ENCODE results near the gene YOD1. TPM values are rescaled to one million over a fixed set of nuclear protein-coding genes. Genes with fewer than 3 reads are reported as not detected.
"Not testable (repeated sequence)": the region's sequence is repeated elsewhere in the genome, so short reads cannot be mapped to it uniquely, and the experiment has no call there.

YOD1 gene
- total RNA-seq, 2 donors from 2014 or later, result 3.5 to 4.7 TPM

- no peak for DNase-seq (ENCODE audit: low spot score)
- Histone ChIP-seq H3K4me3 (no peak overlapping the region), H3K27me3 (no peaks in the 10 kb centered on the region), H3K36me3 (peaks cover 12% of the 10 kb centered on the region), H3K9me3 (no peaks in the 10 kb centered on the region), H3K27ac (no peak overlapping the region), H3K4me1 (peaks cover 0 to 67% of the 10 kb centered on the region in 2 donors)
- TF ChIP-seq CTCF (IDR thresholded peaks at IDR 0.05), result no peak
These were observed 3.5 kb downstream of the YOD1 start for GRCh38 chr1:207047505-207047904.

GRCh38 chr1:207045453-207045852, 5.6 kb downstream of the YOD1 start:
- TF ChIP-seq CTCF (IDR thresholded peaks at IDR 0.05), result no peak
- Histone ChIP-seq H3K4me3 (no peak overlapping the region), H3K4me1 (peaks cover 0 to 52% of the 10 kb centered on the region in 2 donors), H3K9me3 (no peaks in the 10 kb centered on the region), H3K36me3 (peaks cover 12% of the 10 kb centered on the region), H3K27me3 (no peaks in the 10 kb centered on the region), H3K27ac (no peak overlapping the region)
- DNase-seq (ENCODE audit: low spot score), result no peak

GRCh38 chr1:207041397-207041796, 9.6 kb downstream of the YOD1 start:
- not testable (repeated sequence) for H3K4me3 ChIP-seq; H3K27ac ChIP-seq; H3K27me3 ChIP-seq; H3K36me3 ChIP-seq; H3K9me3 ChIP-seq; DNase-seq (ENCODE audit: low spot score)
- peaks cover 0 to 19% of the 10 kb centered on the region in 2 donors for H3K4me1 ChIP-seq

GRCh38 chr1:207040181-207040533, 10.9 kb downstream of the YOD1 start:
- H3K27ac ChIP-seq, result peak overlapping the region in 1 of 2 donors; percentile 27
- H3K36me3 ChIP-seq, result no peaks in the 10 kb centered on the region
- TF ChIP-seq CTCF (IDR thresholded peaks at IDR 0.05), result no peak

GRCh38 chr1:207039380-207040180, 11.4 kb downstream of the YOD1 start:
- H3K4me3 ChIP-seq, result no peak overlapping the region
- H3K36me3 ChIP-seq, result no peaks in the 10 kb centered on the region
- peaks cover 0 to under 1% of the 10 kb centered on the region in 2 donors for H3K4me1 ChIP-seq
- no peak for TF ChIP-seq CTCF (IDR thresholded peaks at IDR 0.05)
- H3K27ac ChIP-seq, result peak overlapping the region in 1 of 2 donors; percentile 27
- no peaks in the 10 kb centered on the region for H3K27me3 ChIP-seq
- H3K9me3 ChIP-seq, result no peaks in the 10 kb centered on the region
- DNase-seq (ENCODE audit: low spot score), result no peak

More at GRCh38 chr1:207040181-207040533, 10.9 kb downstream of the YOD1 start:
- peaks cover 0 to 7% of the 10 kb centered on the region in 2 donors for H3K4me1 ChIP-seq
- H3K4me3 ChIP-seq, result no peak overlapping the region
- no peaks in the 10 kb centered on the region for H3K27me3 ChIP-seq
- H3K9me3 ChIP-seq, result no peaks in the 10 kb centered on the region
- DNase-seq (ENCODE audit: low spot score), result no peak

- DNase-seq (ENCODE audit: low spot score), result no peak
- H3K4me3 ChIP-seq, result no peak overlapping the region
- H3K27me3 ChIP-seq, result no peaks in the 10 kb centered on the region
- H3K36me3 ChIP-seq, result no peaks in the 10 kb centered on the region
- no peak for TF ChIP-seq CTCF (IDR thresholded peaks at IDR 0.05)
- H3K9me3 ChIP-seq, result no peaks in the 10 kb centered on the region
- no peaks in the 10 kb centered on the region for H3K4me1 ChIP-seq
- no peak overlapping the region for H3K27ac ChIP-seq
These were observed 14.1 kb downstream of the YOD1 start for GRCh38 chr1:207036865-207037264.

Data from right atrium auricular region (tissue), 2 donors.